GM18909 (cell line): ENCODE results near the gene AMOTL2.

Experiments used
- ATAC-seq: cut with Tn5 transposase; IDR thresholded peaks from one replicate; pipeline ENCODE4 v1.9.1; 2021; ENCODE audit warnings: mild to moderate bottlenecking; ENCODE audit not compliant: unreplicated experiment, poor library complexity

AMOTL2 gene

DNA sequence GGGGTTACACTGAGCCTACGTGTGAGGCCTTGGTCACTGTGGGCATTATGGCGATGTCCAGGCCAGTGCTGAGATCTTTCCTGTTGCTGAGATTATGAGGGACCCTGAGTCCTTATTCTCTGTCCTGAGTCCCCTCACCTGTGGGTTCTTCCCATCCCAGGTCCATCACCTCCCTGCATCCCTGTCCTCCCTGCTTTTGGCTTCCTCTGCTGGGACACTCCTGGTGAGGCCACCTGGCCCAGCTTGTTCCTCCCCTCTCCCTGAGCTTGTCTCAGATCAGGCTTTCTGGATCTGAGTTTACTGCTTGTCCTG is 36.1 kb downstream of the AMOTL2 start:
- ATAC-seq: no peak

GRCh38 chr3:134337511-134338200 is 36.6 kb downstream of the AMOTL2 start:
- no peak for ATAC-seq

GRCh38 chr3:134337071-134337482 is 37.2 kb downstream of the AMOTL2 start:
- no peak for ATAC-seq

DNA sequence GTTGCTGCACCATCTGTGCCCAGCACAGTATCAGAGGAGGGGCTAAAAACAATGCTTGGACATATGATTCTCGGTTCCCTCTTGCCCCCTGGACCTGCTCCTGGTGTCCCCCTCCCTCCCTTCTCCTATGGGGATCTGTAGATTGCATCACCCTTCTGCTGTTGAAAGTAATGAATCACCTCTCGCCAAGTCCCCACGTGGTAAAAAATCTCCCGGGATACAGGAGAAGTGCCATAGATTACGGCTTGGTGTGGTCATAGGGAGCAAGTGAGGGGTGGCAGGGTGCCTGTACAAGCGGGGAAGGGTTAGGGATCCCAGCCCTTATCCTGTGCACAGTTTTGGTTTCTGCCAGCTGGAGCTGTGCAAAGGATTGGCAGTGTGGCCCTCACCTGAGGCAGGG is 37.7 kb downstream of the AMOTL2 start:
- ATAC-seq: no peak

DNA sequence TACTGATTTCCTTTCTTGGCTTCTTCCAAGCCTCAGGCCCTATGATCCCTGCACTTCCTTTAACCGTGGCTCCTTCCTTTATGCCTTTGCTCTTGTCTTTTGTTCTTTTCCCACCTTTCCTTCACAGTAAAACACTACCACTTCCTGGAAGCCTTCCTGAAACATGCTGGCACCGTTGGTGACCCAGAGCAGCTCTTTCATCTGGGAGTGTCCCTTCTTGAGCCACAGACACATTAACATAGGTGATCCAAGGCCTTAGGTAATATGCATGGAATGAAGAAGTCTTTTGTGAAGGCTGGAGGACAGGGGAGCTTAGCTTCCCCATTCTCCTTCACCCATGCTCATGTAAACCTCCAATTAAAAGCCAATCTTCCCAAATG is 39.4 kb downstream of the AMOTL2 start:
- ATAC-seq: no peak

DNA sequence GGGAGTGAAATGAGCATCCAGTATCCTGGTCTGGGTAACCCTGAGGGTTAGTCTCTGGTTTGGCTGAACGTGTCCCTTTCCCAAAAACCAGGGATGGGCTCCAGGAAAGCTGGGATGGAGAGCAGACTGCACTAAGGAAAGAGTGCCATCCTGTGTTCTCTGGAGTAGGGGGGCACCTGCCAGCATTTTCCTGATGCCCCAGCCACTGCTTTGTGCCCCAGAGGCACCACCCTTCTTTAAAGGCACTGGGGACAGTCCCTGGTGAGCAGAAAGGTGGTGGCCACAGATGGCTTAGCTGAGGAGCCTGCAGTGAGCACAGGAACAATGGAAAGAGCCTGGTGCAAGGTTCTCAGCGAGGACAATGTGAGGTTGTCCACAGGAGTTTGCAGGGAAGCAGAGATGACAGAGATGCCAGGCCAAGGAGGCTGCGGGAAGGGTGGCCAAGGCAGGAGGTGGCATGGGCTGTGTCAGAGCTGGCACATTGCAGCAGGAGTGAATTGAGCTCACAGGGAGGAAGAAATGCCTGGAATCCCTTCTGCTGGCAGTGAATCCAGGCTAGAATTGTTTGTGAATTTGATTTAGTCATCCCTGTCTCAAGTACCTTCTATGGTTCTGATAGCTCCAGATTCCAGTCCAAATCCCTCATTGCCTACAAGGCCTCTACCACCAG is 39.9 kb downstream of the AMOTL2 start:
- no peak for ATAC-seq

DNA sequence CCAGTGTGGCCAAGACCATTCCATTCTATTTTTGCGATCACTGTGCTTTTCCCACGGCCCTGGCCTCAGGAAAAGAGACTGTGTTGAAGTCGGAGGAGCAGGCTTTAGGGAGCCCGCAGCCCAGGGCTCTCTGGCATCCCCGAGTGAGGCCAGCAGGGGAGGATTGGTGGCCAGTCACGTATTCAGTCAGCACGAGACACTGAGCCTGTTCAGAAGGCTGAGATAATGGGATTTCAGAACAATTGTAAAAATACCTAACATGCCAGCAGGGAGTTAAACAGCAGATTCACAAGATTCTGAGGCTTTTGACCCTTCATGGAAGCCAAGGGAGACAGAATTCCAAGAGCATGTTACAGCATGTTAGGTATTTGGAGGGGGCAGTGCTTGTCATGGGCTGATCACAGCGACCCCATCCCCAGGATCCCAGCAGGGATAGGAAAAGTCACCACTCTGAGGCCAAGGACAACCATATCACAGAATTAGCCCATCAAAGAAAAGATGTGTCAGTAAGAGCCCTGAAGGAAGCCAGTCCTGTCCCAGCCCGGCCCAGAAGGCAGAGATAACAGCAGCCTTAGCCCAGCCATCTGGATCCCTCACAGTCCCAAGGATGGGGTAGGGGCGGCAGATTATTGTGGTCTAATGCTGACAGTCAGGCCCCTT is 40.6 kb downstream of the AMOTL2 start:
- ATAC-seq: no peak

DNA sequence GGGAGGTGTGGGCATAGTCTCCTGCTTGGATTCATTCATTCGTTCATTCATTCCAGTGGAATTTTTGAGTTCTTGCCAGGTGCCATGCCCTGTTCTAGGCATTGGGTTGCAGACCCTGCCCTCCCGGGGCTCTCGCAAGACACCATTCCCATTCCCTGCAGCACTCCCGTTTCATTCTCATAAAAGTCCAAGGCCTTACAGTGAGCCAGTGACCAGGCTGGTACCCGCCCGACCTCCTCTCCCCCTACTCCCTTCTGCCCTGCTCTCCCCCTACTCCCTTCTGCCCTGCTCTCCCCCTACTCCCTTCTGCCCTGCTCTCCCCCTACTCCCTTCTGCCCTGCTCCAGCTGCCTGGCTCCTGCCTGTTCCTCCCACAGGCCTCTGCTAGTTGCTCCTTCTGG is 41.9 kb downstream of the AMOTL2 start:
- ATAC-seq: no peak

DNA sequence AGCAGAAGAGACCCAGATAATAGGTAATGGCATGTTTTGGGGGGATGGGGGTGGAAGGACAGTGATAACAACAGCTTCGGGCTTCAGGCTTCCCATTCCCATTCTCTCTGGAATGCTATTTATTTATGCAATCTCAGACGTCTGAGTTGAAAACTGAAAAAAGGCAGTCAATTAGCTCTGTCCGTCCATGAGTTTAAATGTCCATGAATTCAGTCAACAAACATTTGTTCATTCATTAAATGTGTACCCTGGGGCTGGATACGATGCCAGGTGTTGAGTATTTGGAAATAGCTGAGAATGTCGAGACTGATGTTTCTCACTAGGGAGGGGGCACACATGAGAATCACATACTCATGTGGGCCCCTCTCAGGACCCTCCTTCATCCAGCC is 42.4 kb downstream of the AMOTL2 start:
- ATAC-seq: no peak

- ATAC-seq: no peak
Measured at GRCh38 chr3:134330883-134331810, 43.1 kb downstream of the AMOTL2 start.

- ATAC-seq: no peak
Measured at GRCh38 chr3:134328846-134329245, 45.4 kb downstream of the AMOTL2 start.

DNA sequence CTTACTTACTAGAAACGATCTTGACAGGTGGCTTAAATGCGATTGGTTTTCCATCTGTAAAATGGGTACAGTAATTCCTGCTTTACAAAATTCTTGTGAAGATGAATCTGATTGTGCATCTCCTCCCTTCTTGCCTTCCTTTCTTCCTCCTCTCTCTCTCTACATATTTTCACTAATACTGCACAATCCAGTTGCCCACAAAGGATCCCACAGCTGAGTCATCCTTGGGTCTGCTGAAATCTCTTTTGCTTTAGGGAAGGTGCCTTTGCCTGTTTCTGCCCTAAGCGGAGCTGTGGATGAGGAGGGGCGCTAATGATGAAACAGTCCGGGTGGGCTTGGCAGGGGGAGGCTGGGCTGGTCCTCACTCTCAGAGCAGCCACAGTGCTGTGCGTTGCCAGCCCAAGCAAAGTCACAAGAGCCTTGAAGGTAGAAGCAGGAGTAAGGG is 46.1 kb downstream of the AMOTL2 start:
- no peak for ATAC-seq

DNA sequence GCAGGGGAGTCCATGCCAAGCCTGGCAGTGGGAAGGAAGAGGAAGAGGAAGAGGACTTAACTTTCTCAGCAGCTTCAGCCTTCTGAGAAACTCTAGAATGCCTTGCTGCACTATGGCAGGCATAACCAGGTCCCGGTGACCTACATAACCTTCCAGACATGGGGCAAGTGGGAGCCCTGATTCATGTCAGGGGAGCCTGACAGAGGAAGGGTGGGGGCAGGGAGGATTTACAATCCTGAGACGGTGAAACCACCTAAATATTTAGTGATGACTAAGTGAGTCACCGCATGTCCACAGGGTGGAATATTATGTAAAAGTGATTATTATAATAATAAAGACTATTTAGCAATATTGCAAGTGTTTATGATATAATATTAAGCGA is 46.7 kb downstream of the AMOTL2 start:
- ATAC-seq: no peak

GRCh38 chr3:134326760-134327593 is 47.3 kb downstream of the AMOTL2 start:
- no peak for ATAC-seq

DNA sequence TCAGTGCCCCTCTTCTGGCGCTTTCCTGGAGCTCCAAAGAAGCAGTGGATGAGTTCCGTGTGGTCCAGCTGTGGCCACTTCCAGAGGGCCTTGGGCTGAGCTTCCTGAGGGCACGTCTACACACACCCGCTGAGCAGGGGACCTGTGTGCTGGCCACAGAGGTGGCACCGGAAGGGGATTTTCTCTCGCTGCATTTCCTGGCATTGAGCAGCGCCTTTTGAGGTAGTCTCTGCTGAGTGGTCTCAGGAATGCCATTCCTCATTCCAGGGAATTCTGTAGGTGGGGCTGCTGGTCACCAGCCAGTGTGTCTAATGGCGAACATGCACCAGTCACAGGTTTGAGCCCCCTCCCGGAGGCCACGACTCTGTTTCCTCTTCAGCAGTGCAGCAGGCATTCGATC is 48.1 kb downstream of the AMOTL2 start:
- no peak for ATAC-seq

- no peak for ATAC-seq
Measured at GRCh38 chr3:134325706-134326105, 48.5 kb downstream of the AMOTL2 start.

- no peak for ATAC-seq
Measured at GRCh38 chr3:134325061-134325705, 49.1 kb downstream of the AMOTL2 start.

DNA sequence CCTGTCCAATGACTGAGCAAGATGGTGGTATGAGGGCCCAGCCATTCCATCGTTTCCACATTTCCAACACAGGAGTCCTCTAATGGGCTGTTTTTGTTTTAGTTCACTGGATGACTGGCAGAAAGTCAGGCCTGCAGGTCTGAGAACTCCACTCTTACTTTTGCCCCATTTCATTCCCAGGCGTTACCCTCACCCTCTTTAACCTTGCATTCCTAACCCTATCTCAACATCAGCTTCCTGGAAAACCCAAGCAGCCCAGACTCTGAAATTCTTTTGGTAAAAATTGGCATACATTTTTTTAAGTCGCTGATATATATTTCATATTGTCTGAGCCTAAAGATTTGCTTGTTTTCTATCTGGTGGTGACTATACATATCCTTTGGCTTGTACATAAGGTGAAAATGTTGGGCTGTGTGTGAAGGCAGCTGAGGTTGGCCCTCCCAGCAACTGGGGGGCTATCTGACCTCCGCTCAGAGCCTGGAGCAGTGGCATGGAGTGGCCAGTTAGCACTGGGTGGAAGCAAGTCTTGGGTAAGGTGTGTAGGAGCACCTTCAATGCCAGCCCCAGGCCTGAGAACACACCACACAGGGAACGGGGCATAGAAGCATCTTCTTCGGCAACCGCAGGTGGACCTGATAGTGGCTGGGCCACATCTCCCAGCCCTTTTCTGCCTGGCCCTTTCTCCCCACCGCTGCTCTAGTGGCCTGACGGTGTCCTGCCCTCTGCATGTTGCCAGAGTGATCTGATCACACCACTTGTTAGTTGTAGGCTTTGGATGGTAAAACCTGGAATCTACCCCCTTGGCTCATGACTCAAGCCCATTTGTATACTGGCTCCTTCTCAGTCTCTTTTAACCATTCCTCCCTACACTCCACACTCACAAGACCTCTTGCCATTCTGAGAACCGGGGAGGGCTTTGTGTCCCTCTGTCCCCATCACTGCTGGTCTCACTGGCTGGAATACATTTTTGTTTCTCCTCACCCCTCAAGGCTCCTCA is 50.0 kb downstream of the AMOTL2 start:
- no peak for ATAC-seq
